ENCODE measurements around the gene ARHGAP10.

ARHGAP10 gene

DNA sequence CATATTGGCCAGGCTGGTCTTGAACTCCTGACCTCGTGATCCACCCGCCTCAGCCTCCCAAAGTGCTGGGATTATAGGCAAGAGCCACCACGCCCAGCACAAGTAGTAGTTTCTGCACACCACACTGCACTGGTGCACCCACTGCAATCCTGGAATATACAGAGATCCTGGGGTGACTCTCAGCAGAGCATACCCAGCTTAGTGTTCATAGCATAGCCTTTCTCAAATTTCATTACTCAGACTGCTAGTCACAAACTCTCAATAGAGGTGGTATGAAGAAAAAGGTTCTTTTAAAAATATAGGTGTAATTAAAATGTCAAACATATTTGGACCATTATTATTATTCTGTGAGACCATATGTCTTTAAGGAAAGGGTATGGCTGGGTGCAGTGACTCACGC is 6.2 kb upstream of the ARHGAP10 start:
- H3K4me1 ChIP-seq (ENCODE audit: control insufficient read depth in 2 of 2, insufficient read depth in 1 of 2, low read depth in 1 of 2, low read length in 2 of 2): peaks cover 0 to 4% of the 10 kb centered on the region in 2 donors
- no peak overlapping the region for H2AK5ac ChIP-seq (ENCODE audit: low read depth, low read length)
- H2BK15ac ChIP-seq (ENCODE audit: low read length): no peak overlapping the region
- H2BK12ac ChIP-seq (ENCODE audit: low read length): no peak overlapping the region
- no peaks in the 10 kb centered on the region for H3K9me3 ChIP-seq (replicated peaks in 1 of 2; ENCODE audit: control insufficient read depth in 2 of 2, insufficient read depth in 1 of 2, low read depth in 1 of 2, low read length in 2 of 2)
- H2AFZ ChIP-seq (ENCODE audit: low read length): no peak overlapping the region
- DNase-seq (ENCODE audit: low spot score): no peak
- peaks cover 0 to 63% (median 7%) of the 10 kb centered on the region in 3 experiments for H3K27me3 ChIP-seq (ENCODE audit: control insufficient read depth in 3 of 3, insufficient read depth in 3 of 3, low read depth in 1 of 3, low read length in 3 of 3)
- no peak overlapping the region for H4K91ac ChIP-seq (ENCODE audit: low read depth, low read length, poor library complexity)
- H3K4ac ChIP-seq (ENCODE audit: low read length): no peak overlapping the region
- H3K18ac ChIP-seq (ENCODE audit: low read length): no peak overlapping the region
- H2BK5ac ChIP-seq (ENCODE audit: low read length): no peak overlapping the region
- no peak overlapping the region for H3K4me3 ChIP-seq (ENCODE audit: low read length in 2 of 2)
- no peak overlapping the region for H2BK120ac ChIP-seq (ENCODE audit: low read depth, low read length)
- no CpG with 5 or more reads among the region's 4 CpGs for WGBS, 2 donors (ENCODE audit: extremely low coverage in 2 of 2, insufficient read length in 2 of 2, insufficient replicate concordance in 1 of 2)
- H3K27ac ChIP-seq (replicated peaks; ENCODE audit: low read length): no peak overlapping the region
- no peak overlapping the region for H4K8ac ChIP-seq (ENCODE audit: low read depth, low read length)
- no peak overlapping the region for H3K23ac ChIP-seq (ENCODE audit: low read depth, low read length, poor library complexity)
- no peaks in the 10 kb centered on the region for H3K79me1 ChIP-seq (ENCODE audit: low read depth, low read length)
- H3K4me2 ChIP-seq (ENCODE audit: insufficient read depth, low read length, poor library complexity, severe bottlenecking): no peak overlapping the region
- H3K36me3 ChIP-seq (replicated peaks in 1 of 2; ENCODE audit: control insufficient read depth in 2 of 2, insufficient read depth in 2 of 2, low read length in 2 of 2): no peaks in the 10 kb centered on the region
- no peak overlapping the region for H3K14ac ChIP-seq (ENCODE audit: low read length)
- no peak overlapping the region for H3K9ac ChIP-seq (ENCODE audit: low read depth, low read length, poor library complexity)

- H3K27me3 ChIP-seq (ENCODE audit: control insufficient read depth in 3 of 3, insufficient read depth in 3 of 3, low read depth in 1 of 3, low read length in 3 of 3): peaks cover 0 to 78% (median 15%) of the 10 kb centered on the region in 3 experiments
- H3K9ac ChIP-seq (ENCODE audit: low read depth, low read length, poor library complexity): no peak overlapping the region
- no peak for DNase-seq (ENCODE audit: low spot score)
- H3K23ac ChIP-seq (ENCODE audit: low read depth, low read length, poor library complexity): no peak overlapping the region
- H3K4me1 ChIP-seq (ENCODE audit: control insufficient read depth in 2 of 2, insufficient read depth in 1 of 2, low read depth in 1 of 2, low read length in 2 of 2): peaks cover 0 to 4% of the 10 kb centered on the region in 2 donors
- no peak overlapping the region for H2AFZ ChIP-seq (ENCODE audit: low read length)
- H3K36me3 ChIP-seq (replicated peaks in 1 of 2; ENCODE audit: control insufficient read depth in 2 of 2, insufficient read depth in 2 of 2, low read length in 2 of 2): no peaks in the 10 kb centered on the region
- H3K9me3 ChIP-seq (replicated peaks in 1 of 2; ENCODE audit: control insufficient read depth in 2 of 2, insufficient read depth in 1 of 2, low read depth in 1 of 2, low read length in 2 of 2): no peaks in the 10 kb centered on the region
- H3K4me2 ChIP-seq (ENCODE audit: insufficient read depth, low read length, poor library complexity, severe bottlenecking): no peak overlapping the region
- H2BK5ac ChIP-seq (ENCODE audit: low read length): no peak overlapping the region
- H4K8ac ChIP-seq (ENCODE audit: low read depth, low read length): no peak overlapping the region
- no peak overlapping the region for H3K4ac ChIP-seq (ENCODE audit: low read length)
- no peak overlapping the region for H3K4me3 ChIP-seq (ENCODE audit: low read length in 2 of 2)
- H3K79me1 ChIP-seq (ENCODE audit: low read depth, low read length): no peaks in the 10 kb centered on the region
- H2BK120ac ChIP-seq (ENCODE audit: low read depth, low read length): no peak overlapping the region
- no peak overlapping the region for H3K14ac ChIP-seq (ENCODE audit: low read length)
- WGBS, 2 donors (ENCODE audit: extremely low coverage in 2 of 2, insufficient read length in 2 of 2, insufficient replicate concordance in 1 of 2): no CpG with 5 or more reads among the region's 2 CpGs
- H3K27ac ChIP-seq (replicated peaks; ENCODE audit: low read length): no peak overlapping the region
- H4K91ac ChIP-seq (ENCODE audit: low read depth, low read length, poor library complexity): no peak overlapping the region
- H3K18ac ChIP-seq (ENCODE audit: low read length): no peak overlapping the region
- no peak overlapping the region for H2BK15ac ChIP-seq (ENCODE audit: low read length)
- no peak overlapping the region for H2BK12ac ChIP-seq (ENCODE audit: low read length)
- H2AK5ac ChIP-seq (ENCODE audit: low read depth, low read length): no peak overlapping the region
These were observed 4.3 kb upstream of the ARHGAP10 start for GRCh38 chr4:147727476-147728028.

DNA sequence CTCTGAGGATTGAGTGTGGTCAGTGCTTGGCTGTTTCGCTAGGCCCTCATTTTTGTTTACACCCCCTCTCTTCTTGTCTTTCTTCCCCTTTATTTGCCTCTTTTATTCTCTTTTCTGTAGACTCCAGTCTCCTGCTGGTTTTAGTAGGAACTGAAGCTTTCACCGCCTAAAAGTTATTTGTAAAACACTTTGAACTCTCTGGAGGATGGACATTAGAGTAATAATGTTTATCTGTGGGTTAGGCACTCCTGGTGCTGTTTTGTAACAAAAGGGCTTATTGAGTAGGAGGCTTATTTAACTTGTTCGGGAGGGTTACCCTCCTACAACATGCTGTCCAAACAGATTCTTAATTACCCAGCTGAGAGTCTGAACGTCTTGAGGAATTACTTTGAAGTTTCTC is 1.6 kb upstream of the ARHGAP10 start:
- H3K4ac ChIP-seq (ENCODE audit: low read length): no peak overlapping the region
- no peak overlapping the region for H2BK12ac ChIP-seq (ENCODE audit: low read length)
- peak; percentile 33 for DNase-seq (ENCODE audit: low spot score)
- H3K4me3 ChIP-seq (ENCODE audit: low read length in 2 of 2): no peak overlapping the region
- no peak overlapping the region for H2BK5ac ChIP-seq (ENCODE audit: low read length)
- no peak overlapping the region for H4K8ac ChIP-seq (ENCODE audit: low read depth, low read length)
- no peak overlapping the region for H2AK5ac ChIP-seq (ENCODE audit: low read depth, low read length)
- H4K91ac ChIP-seq (ENCODE audit: low read depth, low read length, poor library complexity): no peak overlapping the region
- H3K9me3 ChIP-seq (replicated peaks in 1 of 2; ENCODE audit: control insufficient read depth in 2 of 2, insufficient read depth in 1 of 2, low read depth in 1 of 2, low read length in 2 of 2): no peaks in the 10 kb centered on the region
- no peak overlapping the region for H3K14ac ChIP-seq (ENCODE audit: low read length)
- H3K18ac ChIP-seq (ENCODE audit: low read length): no peak overlapping the region
- peaks cover 2 to 91% (median 35%) of the 10 kb centered on the region in 3 experiments for H3K27me3 ChIP-seq (ENCODE audit: control insufficient read depth in 3 of 3, insufficient read depth in 3 of 3, low read depth in 1 of 3, low read length in 3 of 3)
- H2AFZ ChIP-seq (ENCODE audit: low read length): no peak overlapping the region
- no CpG with 5 or more reads among the region's 4 CpGs for WGBS, 2 donors (ENCODE audit: extremely low coverage in 2 of 2, insufficient read length in 2 of 2, insufficient replicate concordance in 1 of 2)
- peaks cover 0 to 5% of the 10 kb centered on the region in 2 donors for H3K4me1 ChIP-seq (ENCODE audit: control insufficient read depth in 2 of 2, insufficient read depth in 1 of 2, low read depth in 1 of 2, low read length in 2 of 2)
- no peak overlapping the region for H3K4me2 ChIP-seq (ENCODE audit: insufficient read depth, low read length, poor library complexity, severe bottlenecking)
- H3K36me3 ChIP-seq (replicated peaks in 1 of 2; ENCODE audit: control insufficient read depth in 2 of 2, insufficient read depth in 2 of 2, low read length in 2 of 2): no peaks in the 10 kb centered on the region
- H2BK120ac ChIP-seq (ENCODE audit: low read depth, low read length): no peak overlapping the region
- H3K23ac ChIP-seq (ENCODE audit: low read depth, low read length, poor library complexity): no peak overlapping the region
- H3K79me1 ChIP-seq (ENCODE audit: low read depth, low read length): no peaks in the 10 kb centered on the region
- H3K27ac ChIP-seq (replicated peaks; ENCODE audit: low read length): no peak overlapping the region
- no peak overlapping the region for H2BK15ac ChIP-seq (ENCODE audit: low read length)
- no peak overlapping the region for H3K9ac ChIP-seq (ENCODE audit: low read depth, low read length, poor library complexity)

DNA sequence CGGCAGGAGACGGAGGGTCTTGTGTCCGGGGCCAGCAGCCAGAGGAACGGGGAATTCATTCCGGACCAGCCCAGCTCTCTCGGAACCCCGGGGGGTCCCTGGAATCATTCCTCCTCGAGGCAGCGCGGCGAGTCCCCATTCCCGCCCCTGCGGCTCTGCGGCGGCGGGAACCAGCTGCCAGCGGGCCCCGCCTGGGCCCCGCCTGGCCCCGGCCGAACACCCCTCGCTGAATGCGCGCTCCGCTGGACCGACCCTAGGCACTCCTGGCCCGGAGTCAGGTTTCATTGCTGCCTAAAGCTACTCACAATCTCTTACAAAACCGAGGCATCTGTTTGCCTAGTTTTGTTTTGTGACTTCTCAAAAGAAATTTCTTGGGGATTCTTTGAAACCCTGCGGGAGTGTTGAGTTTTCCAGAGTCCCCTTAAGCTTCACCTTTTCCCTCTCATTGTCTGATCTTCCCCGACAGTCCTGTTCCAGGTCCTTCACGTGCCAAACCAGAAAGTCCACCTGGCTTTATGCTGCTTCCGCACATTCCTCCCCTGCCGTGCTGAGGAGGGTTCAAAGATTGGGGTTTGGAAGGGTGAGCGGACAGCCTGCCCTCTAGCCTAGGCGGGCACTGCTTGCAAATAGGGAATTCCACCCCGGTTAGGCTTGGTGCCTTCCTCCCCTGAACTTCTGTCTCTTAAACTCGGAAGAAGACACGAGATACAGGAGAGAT is 789 bp downstream of the ARHGAP10 start:
- H3K79me1 ChIP-seq (ENCODE audit: low read depth, low read length): no peaks in the 10 kb centered on the region
- H4K8ac ChIP-seq (ENCODE audit: low read depth, low read length): no peak overlapping the region
- H3K9ac ChIP-seq (ENCODE audit: low read depth, low read length, poor library complexity): peak overlapping the region; percentile 80
- WGBS, 2 donors (ENCODE audit: extremely low coverage in 2 of 2, insufficient read length in 2 of 2, insufficient replicate concordance in 1 of 2): no CpG with 5 or more reads among the region's 38 CpGs
- H3K4me2 ChIP-seq (ENCODE audit: insufficient read depth, low read length, poor library complexity, severe bottlenecking): peak overlapping the region; percentile 82
- H2BK5ac ChIP-seq (ENCODE audit: low read length): no peak overlapping the region
- no peak overlapping the region for H3K27ac ChIP-seq (replicated peaks; ENCODE audit: low read length)
- peak; percentile 35 for DNase-seq (ENCODE audit: low spot score)
- no peaks in the 10 kb centered on the region for H3K9me3 ChIP-seq (replicated peaks in 1 of 2; ENCODE audit: control insufficient read depth in 2 of 2, insufficient read depth in 1 of 2, low read depth in 1 of 2, low read length in 2 of 2)
- no peak overlapping the region for H3K23ac ChIP-seq (ENCODE audit: low read depth, low read length, poor library complexity)
- H3K36me3 ChIP-seq (replicated peaks in 1 of 2; ENCODE audit: control insufficient read depth in 2 of 2, insufficient read depth in 2 of 2, low read length in 2 of 2): no peaks in the 10 kb centered on the region
- no peak overlapping the region for H2BK12ac ChIP-seq (ENCODE audit: low read length)
- H2AK5ac ChIP-seq (ENCODE audit: low read depth, low read length): no peak overlapping the region
- H3K4ac ChIP-seq (ENCODE audit: low read length): no peak overlapping the region
- peak overlapping the region; percentile 52 to 83 for H3K4me3 ChIP-seq (ENCODE audit: low read length in 2 of 2)
- peaks cover 0 to 5% of the 10 kb centered on the region in 2 donors for H3K4me1 ChIP-seq (ENCODE audit: control insufficient read depth in 2 of 2, insufficient read depth in 1 of 2, low read depth in 1 of 2, low read length in 2 of 2)
- peak overlapping the region; percentile 99 for H2AFZ ChIP-seq (ENCODE audit: low read length)
- H3K27me3 ChIP-seq (ENCODE audit: control insufficient read depth in 3 of 3, insufficient read depth in 3 of 3, low read depth in 1 of 3, low read length in 3 of 3): peaks cover 2 to 93% (median 33%) of the 10 kb centered on the region in 3 experiments
- H3K18ac ChIP-seq (ENCODE audit: low read length): peak overlapping the region; percentile 97
- no peak overlapping the region for H4K91ac ChIP-seq (ENCODE audit: low read depth, low read length, poor library complexity)
- no peak overlapping the region for H2BK120ac ChIP-seq (ENCODE audit: low read depth, low read length)
- no peak overlapping the region for H2BK15ac ChIP-seq (ENCODE audit: low read length)
- H3K14ac ChIP-seq (ENCODE audit: low read length): peak overlapping the region; percentile 12
